Measurements from ENCODE around the gene RNASEH1.

DNA sequence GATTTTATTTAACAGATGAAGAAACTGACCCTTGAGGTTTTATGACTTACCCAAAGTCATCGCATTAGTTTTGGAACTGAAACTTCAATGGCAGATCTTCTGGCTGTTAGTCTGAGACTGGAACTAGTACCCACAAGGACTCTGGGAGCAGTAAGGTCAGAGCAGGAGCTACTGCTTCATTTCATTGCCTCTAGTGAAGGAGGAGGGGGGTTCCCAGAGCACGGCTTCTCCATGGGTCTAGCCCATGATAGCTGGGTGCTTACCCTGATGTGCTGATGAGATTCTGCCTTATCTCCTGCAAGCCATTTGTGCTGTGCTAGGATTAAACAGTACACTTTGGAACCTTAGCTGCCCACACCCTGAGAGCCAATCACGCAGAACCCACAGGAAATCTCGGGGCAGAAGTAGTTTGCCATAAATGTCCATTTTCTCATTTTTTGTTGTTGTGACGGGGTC is 5.4 kb upstream of the RNASEH1 start:
- TF ChIP-seq CTCF (conservative IDR thresholded peaks at IDR 0.05 in 1 of 2, IDR thresholded peaks at IDR 0.05 in 1 of 2; ENCODE audit: low read depth in 1 of 2, low read length in 2 of 2) (no peak), EZH2 (IDR thresholded peaks at IDR 0.05; ENCODE audit: low read length, missing control alignments) (no peak)

All from fibroblast of lung (primary cell).